Lung (tissue), 12 donors: Measurements from ENCODE around the gene IL23R. TPM values are rescaled to one million over a fixed set of nuclear protein-coding genes. Genes with fewer than 3 reads are reported as not detected.

Experiments
- ATAC-seq: fragments of 200-7000 bp; cut with Tn5 transposase; one replicate; pipeline ENCODE4 v1.9.1; 2020; ENCODE audit warnings: moderate number of reproducible peaks; ENCODE audit not compliant: insufficient read depth, low FRiP score
- DNase-seq, 3 donors: peaks; one replicate each; pipeline ENCODE4 v3.0.0-alpha.2; 2013 to 2017
- H3K27ac ChIP-seq, 2 donors: one replicate each; pipeline ENCODE4 v1.5.1; 2013; ENCODE audit warnings: mild to moderate bottlenecking in 2 of 2, moderate library complexity in 2 of 2, control low read depth in 1 of 2, inconsistent platforms in 1 of 2, low read depth in 1 of 2, low read length in 1 of 2
- H3K27me3 ChIP-seq, 3 donors: one replicate each; pipeline ENCODE4 v1.5.1; 2013; ENCODE audit warnings: low read length in 2 of 3; ENCODE audit not compliant: control insufficient read depth in 3 of 3, insufficient read depth in 3 of 3
- H3K36me3 ChIP-seq, 4 donors: one replicate each; pipeline ENCODE4 v1.5.1; 2013; ENCODE audit warnings: low read length in 4 of 4, mild to moderate bottlenecking in 1 of 4, moderate library complexity in 1 of 4; ENCODE audit not compliant: control insufficient read depth in 4 of 4, insufficient read depth in 4 of 4
- H3K4me1 ChIP-seq, 5 donors: one replicate each; pipeline ENCODE4 v1.5.1; 2013; ENCODE audit warnings: low read length in 5 of 5, mild to moderate bottlenecking in 2 of 5, moderate library complexity in 1 of 5; ENCODE audit not compliant: control insufficient read depth in 5 of 5, insufficient read depth in 5 of 5
- H3K4me3 ChIP-seq: one replicate; pipeline ENCODE4 v1.5.1; 2013; ENCODE audit warnings: mild to moderate bottlenecking, control low read depth, moderate library complexity
- H3K9ac ChIP-seq, 2 donors: one replicate each; pipeline ENCODE4 v1.5.1; 2013; ENCODE audit warnings: low read length in 2 of 2, control low read depth in 1 of 2; ENCODE audit not compliant: insufficient read depth in 1 of 2
- H3K9me3 ChIP-seq, 4 donors: one replicate each; pipeline ENCODE4 v1.5.1; 2013; ENCODE audit warnings: low read length in 3 of 4, mild to moderate bottlenecking in 1 of 4, moderate library complexity in 1 of 4; ENCODE audit not compliant: control insufficient read depth in 4 of 4, insufficient read depth in 3 of 4
- WGBS, 2 donors: extraction: QIAGEN DNeasy Blood & Tissue Kit; methylation state at CpG; one replicate each; pipeline ENCODE4 v1.1.7; 2013; 5-methylcytosine and 5-hydroxymethylcytosine counted together
- polyA plus RNA-seq, 2 donors: library from polyadenylated mRNA; stranded (reverse); fragments of 200-250 nt; gene quantifications; one replicate each; pipeline ENCODE4 v1.2.1, GENCODE V29; 2013
- total RNA-seq, 2 donors: library from RNA; depleted of rRNA in 1 of 2; stranded (reverse); fragments of >200 nt in 1 of 2; gene quantifications; one replicate each; pipeline ENCODE4 v1.2.1, GENCODE V29; 2014 to 2021
- TF ChIP-seq, protein P1 (sequence below): IDR thresholded peaks from 2 replicates; pipeline ENCODE4 v1.5.1; 2012; ENCODE audit warnings: mild to moderate bottlenecking; ENCODE audit errors: control extremely low read depth, extremely low read depth
- donor health status: control.
- donor health status: control.
- donor health status: Bipolar disorder and iron deficiency.
- donor health status: healthy.
- donor health status: DM: yes; HTN: yes; CAD: no.

Gene IL23R
- total and polyA plus RNA-seq, 4 donors: 0.03 to 0.60 (median 0.15) TPM; not detected in 1

DNA sequence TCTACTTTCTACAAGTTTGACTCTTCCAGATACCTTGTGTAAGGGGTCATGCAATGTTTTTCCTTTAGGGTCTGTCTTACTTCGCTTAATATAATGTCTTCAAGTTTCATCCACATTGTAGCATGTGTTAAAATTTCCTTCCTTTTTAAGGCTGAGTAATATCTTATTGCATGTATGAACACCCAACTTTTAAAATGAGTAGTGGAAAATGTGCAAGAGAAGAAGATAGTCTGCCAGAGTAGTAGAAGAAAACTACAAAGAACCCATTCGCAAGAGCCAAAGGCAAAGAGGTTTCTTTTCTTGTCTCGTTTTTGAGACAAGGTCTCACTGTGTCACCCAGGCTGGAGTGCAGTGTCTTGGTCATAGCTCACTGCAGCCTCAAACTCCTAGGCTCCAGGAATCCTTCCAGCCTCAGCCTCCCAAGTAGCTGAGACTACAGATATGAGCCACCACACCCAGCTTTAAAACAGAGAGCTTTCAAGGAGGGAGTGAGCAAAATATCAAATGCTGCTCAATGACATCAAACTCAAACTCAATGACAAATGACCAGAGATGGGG lies 9.4 kb downstream of the IL23R start:
- Histone ChIP-seq H3K4me1 (no peaks in the 10 kb centered on the region), H3K27ac (no peak overlapping the region), H3K27me3 (no peaks in the 10 kb centered on the region), H3K9me3 (no peaks in the 10 kb centered on the region), H3K9ac (no peak overlapping the region), H3K4me3 (no peak overlapping the region), H3K36me3 (no peaks in the 10 kb centered on the region)
- TF ChIP-seq, protein P1, sequence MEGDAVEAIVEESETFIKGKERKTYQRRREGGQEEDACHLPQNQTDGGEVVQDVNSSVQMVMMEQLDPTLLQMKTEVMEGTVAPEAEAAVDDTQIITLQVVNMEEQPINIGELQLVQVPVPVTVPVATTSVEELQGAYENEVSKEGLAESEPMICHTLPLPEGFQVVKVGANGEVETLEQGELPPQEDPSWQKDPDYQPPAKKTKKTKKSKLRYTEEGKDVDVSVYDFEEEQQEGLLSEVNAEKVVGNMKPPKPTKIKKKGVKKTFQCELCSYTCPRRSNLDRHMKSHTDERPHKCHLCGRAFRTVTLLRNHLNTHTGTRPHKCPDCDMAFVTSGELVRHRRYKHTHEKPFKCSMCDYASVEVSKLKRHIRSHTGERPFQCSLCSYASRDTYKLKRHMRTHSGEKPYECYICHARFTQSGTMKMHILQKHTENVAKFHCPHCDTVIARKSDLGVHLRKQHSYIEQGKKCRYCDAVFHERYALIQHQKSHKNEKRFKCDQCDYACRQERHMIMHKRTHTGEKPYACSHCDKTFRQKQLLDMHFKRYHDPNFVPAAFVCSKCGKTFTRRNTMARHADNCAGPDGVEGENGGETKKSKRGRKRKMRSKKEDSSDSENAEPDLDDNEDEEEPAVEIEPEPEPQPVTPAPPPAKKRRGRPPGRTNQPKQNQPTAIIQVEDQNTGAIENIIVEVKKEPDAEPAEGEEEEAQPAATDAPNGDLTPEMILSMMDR: no peak
- 82 to 89% methylated on average over 3 of the region's 3 CpGs for WGBS, 2 donors
- ATAC-seq (no peak), DNase-seq (no peak)

DNA sequence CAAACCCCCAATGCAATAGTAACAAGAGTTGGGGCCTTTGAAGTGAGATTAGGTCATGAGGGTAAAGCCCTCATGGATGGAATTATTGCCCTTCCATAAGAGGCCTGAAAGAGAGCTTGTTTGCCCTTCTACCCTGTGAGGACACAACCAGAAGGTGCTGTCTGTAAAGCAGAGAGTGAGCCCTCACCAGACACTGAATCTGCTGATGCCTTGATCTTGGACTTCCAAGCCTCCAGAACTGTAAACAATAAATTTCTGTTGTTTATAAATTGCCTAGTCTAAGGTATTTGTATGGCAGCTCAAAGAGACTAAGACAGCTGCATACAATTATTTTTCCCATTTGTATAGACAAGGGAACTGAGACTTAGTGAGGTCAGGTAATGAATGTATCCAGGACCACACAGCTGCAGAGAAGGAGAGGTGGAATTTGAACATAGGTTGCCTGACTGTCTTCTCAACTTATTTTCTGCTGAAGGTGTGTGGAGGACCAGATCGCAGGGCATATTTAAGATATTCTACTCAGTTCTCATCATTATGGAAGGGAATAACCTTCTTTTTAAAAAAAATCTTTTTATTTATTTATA lies 18.7 kb downstream of the IL23R start:
- Histone ChIP-seq H3K27me3 (no peaks in the 10 kb centered on the region), H3K9ac (no peak overlapping the region), H3K9me3 (peaks cover 0 to 5% (median 0%) of the 10 kb centered on the region in 4 donors), H3K36me3 (no peaks in the 10 kb centered on the region), H3K27ac (no peak overlapping the region), H3K4me3 (no peak overlapping the region), H3K4me1 (no peaks in the 10 kb centered on the region)
- no peak for DNase-seq
- 96% methylated on average over 1 of the region's 1 CpG for WGBS, 2 donors
- ATAC-seq: no peak
- TF ChIP-seq, protein P1: no peak

DNA sequence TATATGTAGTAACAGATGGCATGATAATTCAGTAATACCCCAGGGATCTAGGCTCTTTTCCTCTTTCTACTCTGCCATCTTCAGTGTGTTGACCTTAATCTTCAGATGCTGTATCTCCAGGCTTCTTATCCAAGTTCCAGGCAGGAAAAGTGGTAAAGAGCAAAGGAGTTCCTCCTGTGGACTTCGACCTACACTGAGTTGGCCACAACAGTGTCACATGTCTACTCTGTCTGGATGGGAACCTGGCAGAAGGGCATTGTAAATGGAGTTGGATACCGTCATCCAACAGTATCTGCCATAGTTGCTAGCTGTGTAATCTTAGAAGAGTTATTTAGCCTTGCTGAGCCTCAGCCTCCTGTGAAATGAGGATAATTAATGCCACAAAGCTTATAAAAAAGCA lies 21.9 kb downstream of the IL23R start:
- Histone ChIP-seq H3K9ac (no peak overlapping the region), H3K27me3 (no peaks in the 10 kb centered on the region), H3K4me1 (peaks cover 0 to 5% (median 0%) of the 10 kb centered on the region in 5 donors), H3K27ac (no peak overlapping the region), H3K36me3 (no peaks in the 10 kb centered on the region), H3K9me3 (no peaks in the 10 kb centered on the region), H3K4me3 (no peak overlapping the region)
- DNase-seq: no peak
- WGBS, 2 donors: 87 to 91% methylated on average over 2 of the region's 2 CpGs
- no peak for ATAC-seq
- TF ChIP-seq, protein P1: no peak

DNA sequence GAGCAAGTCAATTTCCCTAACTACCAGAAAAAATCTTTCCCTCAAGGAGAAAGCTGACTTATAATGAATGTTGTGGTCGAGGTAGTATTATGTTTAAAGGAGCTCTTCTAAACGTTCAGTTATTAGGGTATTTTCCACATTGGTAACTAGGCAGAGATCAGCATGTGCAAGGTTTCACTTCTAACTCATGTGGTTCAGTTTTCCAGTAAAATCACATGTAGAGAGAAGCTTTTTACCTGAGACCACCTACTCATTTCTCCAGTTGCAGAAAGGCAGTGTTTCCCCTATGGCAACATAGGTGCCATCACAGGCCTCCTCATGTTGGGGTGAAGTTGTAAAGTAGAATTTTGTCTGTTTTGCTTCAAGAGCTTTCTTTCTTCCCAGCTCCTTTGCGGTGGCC lies 23.7 kb downstream of the IL23R start:
- Histone ChIP-seq H3K9me3 (no peaks in the 10 kb centered on the region), H3K4me3 (no peak overlapping the region), H3K36me3 (no peaks in the 10 kb centered on the region), H3K4me1 (peaks cover 0 to 5% (median 0%) of the 10 kb centered on the region in 5 donors), H3K9ac (no peak overlapping the region), H3K27ac (no peak overlapping the region), H3K27me3 (no peaks in the 10 kb centered on the region)
- DNase-seq: no peak
- TF ChIP-seq, protein P1: no peak
- ATAC-seq: no peak
- 70 to 90% methylated on average over 3 of the region's 3 CpGs for WGBS, 2 donors
